Retinal pigment epithelial cell (primary cell): ENCODE results near the gene UROC1.

ENCODE experiments used
- DNase-seq: peaks from one replicate; pipeline ENCODE4 v3.0.0-alpha.2; 2010; ENCODE audit warnings: low read depth
- H3K4me3 ChIP-seq: 2 replicates; pipeline ENCODE4 v1.5.1; 2011; ENCODE audit warnings: mild to moderate bottlenecking, low read length, control low read depth, moderate library complexity
- TF ChIP-seq, protein P1 (sequence below): conservative IDR thresholded peaks from 2 replicates; pipeline ENCODE4 v1.5.1; 2011; ENCODE audit warnings: low read depth, low read length, control low read depth, inconsistent platforms

UROC1 gene

GRCh38 chr3:126529585-126530170 lies 12.1 kb upstream of the UROC1 start:
- DNase-seq: no peak
- no peak overlapping the region for H3K4me3 ChIP-seq
- TF ChIP-seq, protein P1, sequence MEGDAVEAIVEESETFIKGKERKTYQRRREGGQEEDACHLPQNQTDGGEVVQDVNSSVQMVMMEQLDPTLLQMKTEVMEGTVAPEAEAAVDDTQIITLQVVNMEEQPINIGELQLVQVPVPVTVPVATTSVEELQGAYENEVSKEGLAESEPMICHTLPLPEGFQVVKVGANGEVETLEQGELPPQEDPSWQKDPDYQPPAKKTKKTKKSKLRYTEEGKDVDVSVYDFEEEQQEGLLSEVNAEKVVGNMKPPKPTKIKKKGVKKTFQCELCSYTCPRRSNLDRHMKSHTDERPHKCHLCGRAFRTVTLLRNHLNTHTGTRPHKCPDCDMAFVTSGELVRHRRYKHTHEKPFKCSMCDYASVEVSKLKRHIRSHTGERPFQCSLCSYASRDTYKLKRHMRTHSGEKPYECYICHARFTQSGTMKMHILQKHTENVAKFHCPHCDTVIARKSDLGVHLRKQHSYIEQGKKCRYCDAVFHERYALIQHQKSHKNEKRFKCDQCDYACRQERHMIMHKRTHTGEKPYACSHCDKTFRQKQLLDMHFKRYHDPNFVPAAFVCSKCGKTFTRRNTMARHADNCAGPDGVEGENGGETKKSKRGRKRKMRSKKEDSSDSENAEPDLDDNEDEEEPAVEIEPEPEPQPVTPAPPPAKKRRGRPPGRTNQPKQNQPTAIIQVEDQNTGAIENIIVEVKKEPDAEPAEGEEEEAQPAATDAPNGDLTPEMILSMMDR: no peak

DNA sequence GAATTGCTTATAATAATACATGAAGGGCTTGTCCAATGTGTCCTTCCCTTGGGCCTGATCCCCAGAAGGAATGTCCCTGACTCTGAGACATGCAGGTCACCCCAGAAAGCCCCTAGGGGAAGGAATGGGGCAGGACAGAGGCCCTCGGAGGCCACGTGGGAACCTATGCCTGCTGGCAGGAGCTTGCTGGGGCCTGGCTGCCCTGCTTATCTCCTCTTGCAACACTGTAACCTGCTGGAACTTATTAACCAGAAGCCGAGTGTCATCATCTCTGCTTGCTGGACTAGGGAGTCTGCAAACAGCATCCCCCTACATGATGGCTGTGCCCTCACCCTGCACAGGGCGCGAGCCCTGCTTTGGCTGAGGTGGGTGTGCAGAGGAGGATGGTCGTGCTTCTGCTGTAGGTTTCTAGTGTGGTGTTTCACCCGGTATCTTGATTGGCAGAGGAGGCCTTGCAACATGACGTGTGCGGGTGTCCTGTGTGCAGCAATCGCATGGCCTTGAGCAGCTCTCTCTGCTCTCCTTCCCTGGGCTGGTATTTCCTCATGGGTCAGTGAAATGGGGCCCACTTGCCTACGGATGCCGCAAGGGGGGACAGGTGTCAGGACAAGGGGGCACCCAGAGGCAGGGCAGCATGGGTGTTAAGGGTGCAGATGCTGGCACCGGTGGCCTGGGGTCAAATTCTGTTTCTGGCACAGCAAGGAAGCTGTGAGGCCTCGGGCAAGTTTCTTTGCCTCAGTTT lies 11.4 kb upstream of the UROC1 start:
- TF ChIP-seq, protein P1: no peak
- H3K4me3 ChIP-seq: no peak overlapping the region
- no peak for DNase-seq

GRCh38 chr3:126528419-126528799 lies 10.8 kb upstream of the UROC1 start:
- H3K4me3 ChIP-seq: no peak overlapping the region
- no peak for DNase-seq
- TF ChIP-seq, protein P1: no peak

GRCh38 chr3:126527455-126528211 lies 10.1 kb upstream of the UROC1 start:
- H3K4me3 ChIP-seq: no peak overlapping the region
- no peak for DNase-seq
- TF ChIP-seq, protein P1: no peak

DNA sequence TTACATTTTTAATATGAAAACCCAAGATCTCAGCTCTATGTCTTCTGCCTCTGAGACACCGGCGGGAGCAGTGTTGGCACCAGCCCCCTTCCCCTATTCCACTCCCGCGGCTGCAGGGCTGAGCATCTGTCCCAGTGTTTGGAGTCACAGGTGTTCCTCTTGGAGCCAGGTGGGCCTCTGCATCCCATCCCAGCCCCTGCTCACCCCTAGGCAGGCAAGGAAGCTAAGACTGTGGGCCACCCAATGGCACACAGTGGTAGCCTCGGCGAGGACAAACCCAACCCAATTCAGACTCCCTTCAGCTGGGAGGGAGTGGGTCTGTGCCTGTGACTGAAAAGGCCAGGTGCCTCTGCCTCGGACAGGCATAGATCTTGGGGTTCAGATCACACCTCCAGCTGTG lies 9.4 kb upstream of the UROC1 start:
- TF ChIP-seq, protein P1: no peak
- no peak overlapping the region for H3K4me3 ChIP-seq
- DNase-seq: no peak

DNA sequence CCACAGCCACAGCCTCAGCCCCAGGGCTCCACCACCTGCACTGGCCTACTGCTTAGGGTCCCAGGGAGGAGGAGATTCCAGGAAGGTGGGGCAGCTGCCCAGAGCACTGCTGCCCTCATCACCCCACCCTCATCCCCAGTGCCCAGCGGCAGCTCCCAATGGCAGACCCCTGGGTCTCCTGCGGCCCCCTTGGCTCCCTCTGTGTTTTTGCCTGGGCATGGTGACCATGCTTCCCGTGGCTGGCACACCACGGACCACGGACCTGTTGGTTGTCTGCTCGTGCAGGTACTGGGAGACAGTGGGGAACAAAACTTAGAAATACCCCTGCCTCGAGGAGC lies 9.1 kb upstream of the UROC1 start:
- TF ChIP-seq, protein P1: no peak
- DNase-seq: no peak

More for the DNA sequence above, 9.1 kb upstream of the UROC1 start:
- no peak overlapping the region for H3K4me3 ChIP-seq
